Mucosa of gallbladder (tissue), 1 donor: ENCODE results near the gene CDH4. TPM values are rescaled to one million over a fixed set of nuclear protein-coding genes. Genes with fewer than 3 reads are reported as not detected.

Source experiments
- DNase-seq: peaks from one replicate; pipeline ENCODE4 v3.0.0-alpha.2; 2020; ENCODE audit warnings: low spot score
- total RNA-seq: library from RNA; stranded (reverse); gene quantifications from one replicate; pipeline ENCODE4 v1.2.1, GENCODE V29; 2021
- donor health status: DM: no; HTN: no; CAD: no.

CDH4 gene
- total RNA-seq, 1 donor from 2014 or later, result 3.5 TPM

GRCh38 chr20:61649105-61649859, 397.2 kb downstream of the CDH4 start:
- no peak for DNase-seq

- DNase-seq, result no peak
Measured at GRCh38 chr20:61649860-61650162, 397.8 kb downstream of the CDH4 start.

- no peak for DNase-seq
Measured at GRCh38 chr20:61650912-61651733, 399.1 kb downstream of the CDH4 start.

GRCh38 chr20:61652146-61652545, 400.1 kb downstream of the CDH4 start:
- DNase-seq, result no peak

GRCh38 chr20:61654726-61655125, 402.7 kb downstream of the CDH4 start:
- no peak for DNase-seq

- no peak for DNase-seq
Measured at GRCh38 chr20:61655591-61655990, 403.5 kb downstream of the CDH4 start.

- no peak for DNase-seq
Measured at GRCh38 chr20:61656198-61656597, 404.1 kb downstream of the CDH4 start.

- no peak for DNase-seq
Measured at GRCh38 chr20:61657721-61658377, 405.8 kb downstream of the CDH4 start.

- DNase-seq, result no peak
Measured at GRCh38 chr20:61658563-61658962, 406.5 kb downstream of the CDH4 start.

- no peak for DNase-seq
Measured at GRCh38 chr20:61659246-61659993, 407.4 kb downstream of the CDH4 start.

- no peak for DNase-seq
Measured at GRCh38 chr20:61659994-61660346, 407.9 kb downstream of the CDH4 start.

- DNase-seq, result no peak
Measured at GRCh38 chr20:61660559-61660958, 408.5 kb downstream of the CDH4 start.

- DNase-seq, result no peak
Measured at GRCh38 chr20:61661025-61661424, 409.0 kb downstream of the CDH4 start.

- DNase-seq, result no peak
Measured at GRCh38 chr20:61661583-61661982, 409.5 kb downstream of the CDH4 start.

- DNase-seq, result no peak
Measured at GRCh38 chr20:61662226-61662967, 410.3 kb downstream of the CDH4 start.

GRCh38 chr20:61662968-61663331, 410.9 kb downstream of the CDH4 start:
- no peak for DNase-seq

GRCh38 chr20:61663521-61664425, 411.7 kb downstream of the CDH4 start:
- DNase-seq, result no peak

- no peak for DNase-seq
Measured at GRCh38 chr20:61664556-61665320, 412.7 kb downstream of the CDH4 start.
